Measurements from ENCODE around the gene NCOA7.
"Not testable (repeated sequence)": the region's sequence is repeated elsewhere in the genome, so short reads cannot be mapped to it uniquely, and the experiment has no call there.

Gene NCOA7

DNA sequence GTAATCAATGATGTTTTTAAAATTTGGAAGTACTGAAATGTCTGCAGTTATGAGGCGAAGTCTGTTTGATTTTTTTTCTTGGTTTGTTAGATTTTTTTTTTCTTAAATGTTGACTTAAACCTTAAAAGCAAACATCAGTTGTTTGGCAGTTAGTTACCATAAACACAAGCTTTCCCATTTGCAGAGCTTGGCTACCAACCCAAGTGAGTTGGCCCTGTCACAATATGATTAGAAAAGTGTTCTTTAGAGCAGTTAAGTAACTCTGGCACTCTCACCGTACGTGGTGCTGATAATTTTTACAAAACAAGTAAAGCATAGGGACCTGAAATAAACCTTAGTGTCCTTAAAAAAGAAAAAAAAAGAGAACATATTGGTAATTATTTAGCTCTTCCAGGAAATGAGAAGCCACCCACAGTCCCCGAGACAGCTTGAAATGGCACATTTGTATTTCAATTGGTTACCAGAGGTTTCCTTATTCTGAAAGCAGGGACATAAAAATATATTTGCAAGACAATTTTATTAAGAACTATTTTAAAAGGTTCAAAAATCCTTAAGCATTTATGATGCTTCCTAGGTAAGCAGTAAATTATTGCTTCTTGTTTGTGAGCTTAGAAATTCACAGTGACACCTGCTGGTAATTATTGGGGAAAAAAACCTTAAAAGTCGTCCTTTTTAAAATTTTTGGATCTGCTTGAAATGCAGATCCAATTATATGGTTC lies 37.4 kb upstream of the NCOA7 start:
- no peak for DNase-seq (ENCODE audit: low spot score)

DNA sequence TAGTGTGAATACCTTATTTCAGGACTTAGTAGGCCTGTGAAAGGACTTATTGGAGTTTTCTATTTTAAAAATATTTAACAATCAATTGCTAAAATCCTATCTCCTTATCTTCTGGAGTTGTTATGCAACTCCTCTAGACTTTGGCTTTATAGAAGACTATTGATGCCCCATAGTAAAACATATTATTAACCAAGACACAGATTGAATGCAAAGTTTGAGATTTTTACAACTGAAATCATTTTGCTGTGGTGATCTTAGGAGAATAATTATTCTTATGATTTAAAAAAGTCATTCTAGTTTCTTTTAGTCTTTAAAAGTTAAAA lies 36.9 kb upstream of the NCOA7 start:
- DNase-seq (ENCODE audit: low spot score) = no peak

DNA sequence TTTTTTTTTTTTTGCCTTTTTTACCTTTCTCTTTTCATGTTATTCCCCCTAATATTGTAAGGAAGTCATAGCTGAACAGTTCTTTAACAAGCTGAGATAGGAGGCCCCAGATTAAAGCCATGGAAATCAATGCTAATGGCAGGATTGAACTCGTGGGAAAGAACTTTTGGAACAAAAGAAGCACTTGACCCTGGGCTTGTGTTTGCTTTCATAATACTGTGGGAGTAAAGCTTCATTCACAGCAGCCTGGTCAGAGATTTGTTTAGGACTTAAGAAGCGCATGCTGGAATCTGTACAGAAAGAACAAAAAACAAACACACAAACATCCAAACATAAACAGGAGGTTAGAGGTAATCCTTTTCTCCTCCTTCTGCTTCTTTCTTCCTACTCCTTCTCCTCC lies 36.2 kb upstream of the NCOA7 start:
- DNase-seq (ENCODE audit: low spot score) = no peak

- peak; percentile 58 for DNase-seq (ENCODE audit: low spot score)
Measured at GRCh38 chr6:125759184-125759902, 31.4 kb upstream of the NCOA7 start.

- no peak for DNase-seq (ENCODE audit: low spot score)
Measured at GRCh38 chr6:125759959-125760457, 30.8 kb upstream of the NCOA7 start.

- DNase-seq (ENCODE audit: low spot score) = no peak
Measured at GRCh38 chr6:125764121-125764671, 26.6 kb upstream of the NCOA7 start.

DNA sequence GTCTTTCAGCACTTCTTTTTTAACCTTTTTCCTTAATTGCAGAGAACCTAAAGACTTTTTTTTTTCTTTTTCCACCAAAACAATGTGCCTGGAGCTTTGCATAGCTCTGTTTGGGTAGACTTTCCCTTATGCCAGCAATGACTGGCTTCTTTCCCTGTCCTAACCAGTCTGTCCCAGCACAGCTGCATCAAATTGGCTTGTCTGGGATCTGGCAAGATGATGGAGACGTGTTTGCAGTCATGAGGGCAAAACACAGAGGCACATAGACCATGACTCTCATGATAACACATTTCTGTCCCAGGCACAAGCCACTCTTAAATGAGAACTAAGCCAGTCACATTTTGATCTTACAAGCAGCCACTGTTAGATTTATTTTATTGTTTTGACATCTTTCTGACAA lies 24.8 kb upstream of the NCOA7 start:
- DNase-seq (ENCODE audit: low spot score) = no peak

- DNase-seq (ENCODE audit: low spot score) = no peak
Measured at GRCh38 chr6:125766641-125767040, 24.1 kb upstream of the NCOA7 start.

DNA sequence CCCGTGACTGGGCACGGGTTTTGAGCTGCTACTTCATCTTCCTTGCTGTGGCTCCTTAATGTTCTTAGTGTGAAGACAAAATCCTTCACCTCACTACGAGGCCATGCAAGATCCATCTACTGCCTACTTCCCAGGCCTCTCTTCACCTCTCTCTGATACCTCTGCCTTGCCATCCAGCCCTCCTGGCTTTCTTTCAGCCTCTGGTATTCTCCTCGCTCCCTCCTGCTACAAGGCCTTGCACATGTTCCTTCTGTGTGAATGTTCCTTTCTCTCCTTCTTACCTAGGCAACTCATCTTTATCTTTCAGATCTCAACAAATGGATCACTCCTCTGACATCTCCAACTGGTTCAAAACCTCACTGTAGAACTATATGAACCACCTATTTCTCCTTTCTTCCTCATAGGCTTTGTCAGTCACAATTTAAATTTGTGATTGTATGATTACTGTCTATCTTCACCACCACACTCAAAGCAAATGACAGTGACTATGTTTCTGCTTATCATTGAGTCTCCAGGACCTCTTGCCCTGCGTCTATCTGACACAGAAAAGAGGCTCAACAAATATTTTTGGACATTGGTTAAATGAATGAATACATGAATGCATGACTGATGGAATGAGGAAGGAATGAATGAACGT lies 21.5 kb upstream of the NCOA7 start:
- DNase-seq (ENCODE audit: low spot score) = no peak

- no peak for DNase-seq (ENCODE audit: low spot score)
Measured at GRCh38 chr6:125773387-125774341, 17.1 kb upstream of the NCOA7 start.

- not testable (repeated sequence) for DNase-seq (ENCODE audit: low spot score)
Measured at GRCh38 chr6:125776107-125776826, 14.5 kb upstream of the NCOA7 start.

- DNase-seq (ENCODE audit: low spot score) = peak; percentile 95
Measured at GRCh38 chr6:125779924-125780539, 10.7 kb upstream of the NCOA7 start.

- DNase-seq (ENCODE audit: low spot score) = peak; percentile 80
Measured at GRCh38 chr6:125780540-125781313, 10.0 kb upstream of the NCOA7 start.

DNA sequence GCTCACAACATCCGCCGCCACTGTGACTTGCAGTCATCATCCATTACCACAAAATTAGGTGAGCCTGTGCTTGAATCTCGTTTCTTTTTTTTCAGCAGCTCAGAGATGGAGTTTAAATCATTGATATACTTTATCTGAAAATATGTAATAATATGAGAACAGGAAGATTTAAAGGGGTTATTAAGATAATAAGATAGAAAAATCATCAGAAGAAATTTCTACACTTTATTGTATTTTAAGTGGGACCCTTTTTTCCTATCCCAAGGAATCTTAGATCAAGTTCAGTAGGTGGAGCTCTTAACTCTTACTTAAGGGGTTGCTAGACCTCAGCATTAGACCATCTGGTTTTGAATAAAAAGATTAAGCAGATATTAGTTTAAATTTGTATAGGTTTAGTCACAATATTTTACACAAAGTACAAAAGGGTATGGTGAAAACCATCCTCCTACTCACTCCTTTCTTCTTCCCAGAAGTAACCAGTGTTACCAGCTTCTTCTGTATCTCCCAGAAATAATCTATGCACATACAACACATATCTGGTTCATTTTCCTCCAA lies 9.4 kb upstream of the NCOA7 start:
- DNase-seq (ENCODE audit: low spot score) = peak; percentile 29

DNA sequence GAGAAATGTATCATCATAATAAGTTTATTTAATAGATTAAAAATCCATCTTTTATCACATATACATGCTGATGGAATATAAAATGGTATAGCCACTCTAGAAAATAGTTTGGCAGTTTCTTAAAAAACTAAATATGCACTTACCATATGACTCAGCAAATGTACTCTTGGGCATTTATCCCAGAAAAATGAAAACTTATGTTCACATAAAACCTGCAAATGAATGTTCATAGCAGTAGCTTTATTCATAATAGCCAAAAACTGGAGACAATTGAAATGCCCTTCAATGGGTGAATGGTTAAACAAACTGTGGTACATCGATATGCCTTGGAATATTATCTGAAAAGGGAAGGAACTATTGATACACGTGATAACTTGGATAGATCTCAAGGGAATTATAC lies 6.4 kb upstream of the NCOA7 start:
- no peak for DNase-seq (ENCODE audit: low spot score)

DNA sequence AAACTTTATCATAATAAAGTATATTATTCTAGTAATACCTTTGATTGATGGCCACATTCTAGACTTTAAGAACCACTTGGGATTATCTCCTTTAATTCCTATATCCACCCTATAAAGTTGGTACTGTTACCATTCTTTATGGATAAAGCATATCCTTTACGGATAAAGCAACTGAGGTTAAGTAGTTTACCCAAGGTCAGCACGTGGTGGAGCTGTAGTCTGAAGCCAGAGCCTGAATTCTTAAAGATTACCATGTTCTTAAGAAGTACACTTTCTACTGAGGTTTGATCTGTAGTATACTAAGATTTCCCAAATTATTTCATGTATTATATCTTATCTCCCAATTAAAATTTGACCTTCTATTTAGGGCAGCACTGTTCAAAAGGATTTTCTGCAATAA lies 3.0 kb upstream of the NCOA7 start:
- DNase-seq (ENCODE audit: low spot score) = no peak

- DNase-seq (ENCODE audit: low spot score) = no peak
Measured at GRCh38 chr6:125789167-125789566, 1.6 kb upstream of the NCOA7 start.

GRCh38 chr6:125789576-125790357 lies 993 bp upstream of the NCOA7 start:
- peak; percentile 78 for DNase-seq (ENCODE audit: low spot score)

Measured in SK-N-DZ (cell line).